GM10248 (cell line): ENCODE measurements around the gene INPP5E.

Experiments used
- CTCF ChIA-PET: fragments of 300-600 bp; sonication (Branson Sonifier 250); formaldehyde crosslinking; extraction: SDS; loops from one replicate; lab custom pipeline; 2021; ENCODE audit warnings: antibody characterized with exemption; lab: Yijun Ruan, JAX
- POLR2A ChIA-PET: fragments of 350-650 bp; sonication (Branson Sonifier 250); formaldehyde crosslinking; extraction: SDS; loops from one replicate; lab custom pipeline; 2020; ENCODE audit warnings: antibody characterized with exemption; lab: Yijun Ruan, JAX
- DNase-seq: peaks from one replicate; pipeline ENCODE4 v3.0.0; 2012; ENCODE audit errors: extremely low spot score
- TF ChIP-seq, protein P1 (sequence below): IDR thresholded peaks from 2 replicates; pipeline ENCODE4 v1.5.1; 2012; ENCODE audit warnings: mild to moderate bottlenecking, low read depth; ENCODE audit errors: extremely low read depth, missing control alignments, control extremely low read depth

Gene INPP5E

DNA sequence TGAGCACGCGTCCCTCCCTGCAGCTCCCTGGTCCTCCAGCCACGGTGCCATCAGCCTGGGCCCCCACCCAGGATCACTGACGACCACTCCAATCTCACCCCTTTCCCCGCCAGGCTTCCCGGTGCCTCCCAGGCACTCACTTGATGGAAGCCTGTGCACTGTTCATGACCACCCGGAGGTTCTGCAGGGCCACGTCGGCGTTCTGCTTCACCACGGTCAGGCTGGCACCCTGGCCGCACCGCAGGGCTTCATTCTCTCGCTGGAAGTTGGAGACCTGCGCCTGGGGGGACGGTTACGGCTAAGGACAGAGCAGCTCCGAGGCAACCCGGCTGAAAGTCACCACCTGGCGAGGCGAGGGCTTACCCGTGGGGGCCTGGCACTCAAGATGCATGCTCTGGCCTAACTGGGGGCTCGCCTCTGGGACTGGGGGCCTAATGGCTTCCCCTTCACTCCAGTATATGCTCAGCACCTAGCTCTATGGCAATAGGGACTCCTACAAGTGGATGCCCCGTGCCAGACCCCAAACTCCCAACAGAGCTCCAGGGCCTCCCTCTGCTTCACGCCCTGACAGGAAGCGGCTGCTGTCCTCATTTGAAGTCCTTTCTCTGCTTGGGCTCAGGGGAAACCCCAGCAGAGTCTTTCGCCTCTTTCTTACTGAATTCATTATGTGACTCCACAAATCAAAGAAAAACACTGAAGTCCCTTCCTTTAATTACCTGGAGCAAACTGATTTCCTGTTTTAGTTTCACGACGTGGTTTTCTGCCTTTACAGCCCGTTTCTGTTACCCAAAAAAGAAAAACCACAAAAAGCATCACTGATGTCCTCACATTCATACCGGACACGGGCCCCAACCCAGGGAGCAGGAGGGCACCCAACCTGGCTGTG lies 35.5 kb downstream of the INPP5E start:
- peak; percentile 73 for DNase-seq
- CTCF ChIA-PET = interaction anchor here (1.1 to 3.6 kb wide), 3 partner anchors 38 to 50 kb away, joined by 3 to 23 read pairs (median 6); partner anchors contain the start of gene DNLZ
- POLR2A ChIA-PET = interaction anchor here (1.7 kb wide), 1 partner anchor 41 kb away, joined by 6 read pairs; the partner anchor contains the start of gene DNLZ
- TF ChIP-seq, protein P1, sequence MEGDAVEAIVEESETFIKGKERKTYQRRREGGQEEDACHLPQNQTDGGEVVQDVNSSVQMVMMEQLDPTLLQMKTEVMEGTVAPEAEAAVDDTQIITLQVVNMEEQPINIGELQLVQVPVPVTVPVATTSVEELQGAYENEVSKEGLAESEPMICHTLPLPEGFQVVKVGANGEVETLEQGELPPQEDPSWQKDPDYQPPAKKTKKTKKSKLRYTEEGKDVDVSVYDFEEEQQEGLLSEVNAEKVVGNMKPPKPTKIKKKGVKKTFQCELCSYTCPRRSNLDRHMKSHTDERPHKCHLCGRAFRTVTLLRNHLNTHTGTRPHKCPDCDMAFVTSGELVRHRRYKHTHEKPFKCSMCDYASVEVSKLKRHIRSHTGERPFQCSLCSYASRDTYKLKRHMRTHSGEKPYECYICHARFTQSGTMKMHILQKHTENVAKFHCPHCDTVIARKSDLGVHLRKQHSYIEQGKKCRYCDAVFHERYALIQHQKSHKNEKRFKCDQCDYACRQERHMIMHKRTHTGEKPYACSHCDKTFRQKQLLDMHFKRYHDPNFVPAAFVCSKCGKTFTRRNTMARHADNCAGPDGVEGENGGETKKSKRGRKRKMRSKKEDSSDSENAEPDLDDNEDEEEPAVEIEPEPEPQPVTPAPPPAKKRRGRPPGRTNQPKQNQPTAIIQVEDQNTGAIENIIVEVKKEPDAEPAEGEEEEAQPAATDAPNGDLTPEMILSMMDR = no peak

DNA sequence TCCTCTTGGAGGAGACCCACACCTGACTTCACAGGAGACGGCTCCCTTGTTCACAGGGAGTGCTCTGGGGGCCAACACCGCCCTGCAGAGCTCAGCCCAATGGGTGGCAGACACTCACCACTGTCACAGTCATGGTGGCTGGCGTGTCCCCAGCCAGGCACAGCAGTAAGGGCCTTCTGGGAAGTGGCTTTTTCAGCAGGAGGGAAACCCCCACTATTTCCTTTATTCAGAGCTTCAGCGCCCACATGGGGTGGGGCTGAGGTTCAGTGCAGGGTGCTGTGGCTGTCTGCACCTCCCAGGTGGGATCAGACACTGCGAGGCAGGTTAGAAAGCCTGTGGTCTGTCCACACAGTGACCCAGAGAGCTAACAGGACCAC lies 36.1 kb downstream of the INPP5E start:
- TF ChIP-seq, protein P1 = no peak
- DNase-seq = peak; percentile 82
- POLR2A ChIA-PET = interaction anchor here (1.7 kb wide), 1 partner anchor 40 kb away, joined by 6 read pairs; the partner anchor contains the start of gene DNLZ
- CTCF ChIA-PET = interaction anchor here (1.1 to 3.6 kb wide), 5 partner anchors 14 to 63 kb away, joined by 3 to 23 read pairs (median 6); partner anchors contain the start of gene DNLZ

DNA sequence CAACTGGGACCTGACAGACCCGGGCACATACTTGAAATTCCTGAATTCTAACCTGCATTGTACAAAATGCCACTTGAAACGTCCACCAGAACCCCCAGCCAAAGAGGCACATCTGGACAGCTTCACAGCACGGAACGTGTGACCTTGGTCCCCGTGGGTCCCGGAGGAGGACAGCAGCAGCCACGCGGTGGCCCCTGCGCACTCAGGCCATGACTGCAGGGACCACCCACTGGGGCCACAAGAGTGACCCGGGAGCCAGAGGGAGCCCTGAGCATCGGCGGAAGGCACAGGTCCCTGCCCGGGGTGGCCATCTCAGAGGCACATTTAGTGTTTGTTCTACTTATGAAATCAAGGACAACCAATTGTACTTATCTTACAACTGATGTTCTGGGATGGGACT lies 37.6 kb downstream of the INPP5E start:
- TF ChIP-seq, protein P1 = no peak
- POLR2A ChIA-PET = no interaction called here
- DNase-seq = no peak
- CTCF ChIA-PET = interaction anchor here (1.2 to 3.6 kb wide), 9 partner anchors 7 to 232 kb away, joined by 3 to 23 read pairs (median 5); partner anchors contain the start of gene DNLZ

GRCh38 chr9:136401173-136401922 lies 38.3 kb downstream of the INPP5E start:
- DNase-seq = no peak
- ChIA-PET POLR2A (no interaction called here), CTCF (interaction anchor here (0.8 to 3.6 kb wide), 12 partner anchors 8 to 519 kb away, joined by 3 to 23 read pairs (median 5); partner anchors contain the start of gene DNLZ)
- TF ChIP-seq, protein P1 = no peak

GRCh38 chr9:136400038-136400834 lies 39.4 kb downstream of the INPP5E start, which contains the start of gene SNAPC4:
TSS of gene SNAPC4 (minus strand) at chr9:136400170. CDS start at chr9:136398428, 1,742 bp downstream.
- CTCF ChIA-PET = interaction anchor here (0.8 to 3.6 kb wide), 10 partner anchors 9 to 520 kb away, joined by 3 to 23 read pairs (median 4); partner anchors contain the start of gene DNLZ
- POLR2A ChIA-PET = no interaction called here
- TF ChIP-seq, protein P1 = peak; percentile 94
- DNase-seq = peak; percentile 97
